ENCODE results near the gene CDC14A. TPM values are rescaled to one million over a fixed set of nuclear protein-coding genes. Genes with fewer than 3 reads are reported as not detected.

CDC14A gene
- total RNA-seq, 2 donors from 2014 or later = 7.3 to 16.5 TPM

DNA sequence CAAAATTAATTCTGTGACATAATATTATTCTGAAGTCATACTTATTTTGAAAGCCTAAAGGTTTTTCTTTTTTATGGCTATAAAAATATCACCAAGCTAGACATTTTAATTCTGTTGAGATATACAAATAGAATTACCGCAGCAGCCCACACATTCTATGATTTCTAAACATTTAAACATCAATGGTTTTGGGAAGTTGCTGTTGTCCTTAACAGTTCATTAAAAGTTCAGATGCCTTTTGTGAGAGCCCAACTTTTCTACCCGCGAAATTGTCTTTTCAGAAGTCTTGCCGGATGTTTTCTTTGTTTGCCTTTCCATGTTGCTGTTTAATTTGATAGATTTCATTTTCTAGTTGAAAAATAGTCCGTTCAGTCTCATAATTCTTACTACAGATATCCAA, 40.5 kb downstream of the CDC14A start:
- no peaks in the 10 kb centered on the region for H3K9me3 ChIP-seq
- TF ChIP-seq POLR2A (IDR thresholded peaks at IDR 0.05) (no peak), CTCF (IDR thresholded peaks at IDR 0.05) (no peak)
- ATAC-seq (no peak), DNase-seq (no peak)
- H3K4me3 ChIP-seq = no peak overlapping the region
- H3K36me3 ChIP-seq (replicated peaks in 1 of 2; ENCODE audit: insufficient read depth in 1 of 2, low read depth in 2 of 2) = no peaks in the 10 kb centered on the region
- no peaks in the 10 kb centered on the region for H3K27me3 ChIP-seq
- 72 to 79% methylated on average over 5 of the region's 5 CpGs for WGBS, 2 donors
- intact Hi-C loops (cut with DNase I) = no loop called here
- no peak overlapping the region for H3K27ac ChIP-seq
- no peaks in the 10 kb centered on the region for H3K4me1 ChIP-seq

- ATAC-seq = no peak
- TF ChIP-seq POLR2A (IDR thresholded peaks at IDR 0.05) = no peak
- TF ChIP-seq CTCF (IDR thresholded peaks at IDR 0.05) = no peak
- no peaks in the 10 kb centered on the region for H3K27me3 ChIP-seq
- no peaks in the 10 kb centered on the region for H3K4me1 ChIP-seq
- DNase-seq = no peak
- intact Hi-C loops (cut with DNase I) = no loop called here
- no peak overlapping the region for H3K4me3 ChIP-seq
- WGBS, 2 donors = 76 to 88% methylated on average over 1 of the region's 1 CpG
- no peaks in the 10 kb centered on the region for H3K9me3 ChIP-seq
- no peaks in the 10 kb centered on the region for H3K36me3 ChIP-seq (replicated peaks in 1 of 2; ENCODE audit: insufficient read depth in 1 of 2, low read depth in 2 of 2)
- H3K27ac ChIP-seq = no peak overlapping the region
Measured at GRCh38 chr1:100394285-100394684, 42.0 kb downstream of the CDC14A start.

DNA sequence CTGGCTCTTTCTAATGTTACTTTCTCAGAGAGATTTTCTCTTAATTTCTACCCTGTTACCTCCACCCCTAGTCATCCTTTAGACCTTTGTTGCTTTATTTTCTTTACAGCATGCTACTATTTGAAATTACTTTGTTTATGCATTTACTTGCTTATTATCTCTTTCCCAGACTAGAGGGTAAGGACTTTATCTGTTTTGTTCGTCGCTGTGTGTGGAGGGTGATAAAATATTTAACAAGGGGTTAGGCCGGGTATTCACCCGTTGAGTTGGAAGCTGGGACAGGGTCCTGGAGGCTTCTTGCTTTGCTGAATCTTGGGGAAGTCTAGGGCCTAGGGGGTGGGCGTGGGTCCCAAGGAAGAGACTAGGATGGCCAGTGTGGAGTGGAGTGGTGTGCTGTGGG, 43.6 kb downstream of the CDC14A start:
- WGBS, 2 donors = 82 to 88% methylated on average over 5 of the region's 5 CpGs
- Histone ChIP-seq H3K27me3 (no peaks in the 10 kb centered on the region), H3K4me3 (no peak overlapping the region), H3K27ac (no peak overlapping the region), H3K36me3 (replicated peaks in 1 of 2; ENCODE audit: insufficient read depth in 1 of 2, low read depth in 2 of 2) (no peaks in the 10 kb centered on the region), H3K4me1 (no peaks in the 10 kb centered on the region), H3K9me3 (no peaks in the 10 kb centered on the region)
- ATAC-seq = no peak
- DNase-seq = no peak
- intact Hi-C loops (cut with DNase I) = no loop called here
- TF ChIP-seq CTCF (IDR thresholded peaks at IDR 0.05) (no peak), POLR2A (IDR thresholded peaks at IDR 0.05) (no peak)

GRCh38 chr1:100396651-100397050, 44.3 kb downstream of the CDC14A start:
- 80% methylated on average over 3 of the region's 3 CpGs for WGBS, 2 donors
- TF ChIP-seq CTCF (IDR thresholded peaks at IDR 0.05) = no peak
- no peak for TF ChIP-seq POLR2A (IDR thresholded peaks at IDR 0.05)
- no peak for ATAC-seq
- Histone ChIP-seq H3K36me3 (replicated peaks in 1 of 2; ENCODE audit: insufficient read depth in 1 of 2, low read depth in 2 of 2) (no peaks in the 10 kb centered on the region), H3K27ac (no peak overlapping the region), H3K4me3 (no peak overlapping the region), H3K4me1 (no peaks in the 10 kb centered on the region), H3K27me3 (no peaks in the 10 kb centered on the region), H3K9me3 (no peaks in the 10 kb centered on the region)
- DNase-seq = no peak
- intact Hi-C loops (cut with DNase I) = no loop called here

DNA sequence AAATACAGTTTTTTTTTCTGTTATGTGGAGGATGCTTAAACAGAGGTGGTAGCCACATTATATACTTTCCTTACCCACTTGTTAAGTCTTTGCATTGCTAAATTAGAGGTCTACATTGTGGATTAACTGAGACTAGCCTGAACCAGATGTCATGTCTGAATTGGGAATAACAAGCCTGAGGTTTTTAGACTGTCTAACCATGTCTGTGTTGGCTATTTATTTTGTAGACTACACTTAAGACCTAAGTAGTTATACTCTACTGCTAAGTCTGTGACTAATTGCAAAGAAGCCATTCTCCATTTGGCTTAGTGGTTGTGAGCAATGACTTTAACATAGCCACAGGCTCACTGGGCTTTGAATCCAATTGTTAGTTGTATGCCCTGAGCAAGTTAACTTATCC, 45.4 kb downstream of the CDC14A start:
- intact Hi-C loops (cut with DNase I) = no loop called here
- Histone ChIP-seq H3K27me3 (no peaks in the 10 kb centered on the region), H3K27ac (no peak overlapping the region), H3K4me3 (no peak overlapping the region), H3K9me3 (no peaks in the 10 kb centered on the region), H3K36me3 (replicated peaks in 1 of 2; ENCODE audit: insufficient read depth in 1 of 2, low read depth in 2 of 2) (no peaks in the 10 kb centered on the region), H3K4me1 (no peaks in the 10 kb centered on the region)
- DNase-seq = no peak
- TF ChIP-seq POLR2A (IDR thresholded peaks at IDR 0.05) (no peak), CTCF (IDR thresholded peaks at IDR 0.05) (no peak)
- no peak for ATAC-seq

Measured in body of pancreas (tissue), 4 donors.